OCI-LY7 (cell line): ENCODE measurements around the gene RPL27. TPM values are rescaled to one million over a fixed set of nuclear protein-coding genes. Genes with fewer than 3 reads are reported as not detected.

Experiments
- BruUV-seq: library from RNA; stranded (reverse); fragments of 400-500 nt; replicated peaks from 2 replicates; lab custom pipeline; 2021; lab: Mats Ljungman, UMichigan
- CTCF ChIA-PET: fragments of 300-600 bp; sonication (Branson Sonifier 250); formaldehyde crosslinking; loops from one replicate; lab custom pipeline; 2022; ENCODE audit warnings: antibody characterized with exemption; ENCODE audit not compliant: unreplicated experiment; lab: Charles Lee
- POLR2A ChIA-PET: fragments of 300-600 bp; sonication (Branson Sonifier 250); formaldehyde crosslinking; loops from one replicate; lab custom pipeline; 2022; ENCODE audit warnings: antibody characterized with exemption; lab: Charles Lee
- DNase-seq: peaks from one replicate; pipeline ENCODE4 v3.0.0-alpha.2; 2015; ENCODE audit warnings: low spot score
- H2AFZ ChIP-seq: fragments of 200-600 bp; sonication (generic), shearing (Covaris generic); 2 replicates; pipeline ENCODE4 v1.6.1; 2014; ENCODE audit warnings: mild to moderate bottlenecking, antibody characterized with exemption, low read length, moderate library complexity
- H3K27ac ChIP-seq: fragments of 200-600 bp; sonication (generic); 2 replicates; pipeline ENCODE4 v1.5.1; 2014; ENCODE audit warnings: mixed run types, low read depth, mild to moderate bottlenecking, moderate library complexity, low read length, inconsistent platforms; ENCODE audit not compliant: poor library complexity, severe bottlenecking
- H3K36me3 ChIP-seq: fragments of 200-600 bp; sonication (generic); 2 replicates; pipeline ENCODE4 v1.6.1; 2014; ENCODE audit warnings: mild to moderate bottlenecking, antibody characterized with exemption, low read length, moderate library complexity, mixed read lengths; ENCODE audit not compliant: insufficient read depth
- H3K4me1 ChIP-seq: fragments of 200-600 bp; sonication (generic); 2 replicates; pipeline ENCODE4 v1.5.1; 2014; ENCODE audit warnings: mild to moderate bottlenecking, low read length; ENCODE audit not compliant: insufficient read depth, poor library complexity, severe bottlenecking
- H3K4me2 ChIP-seq: fragments of 200-600 bp; sonication (generic); 2 replicates; pipeline ENCODE4 v1.6.1; 2014; ENCODE audit warnings: mild to moderate bottlenecking, low read length
- H3K4me3 ChIP-seq: fragments of 200-600 bp; sonication (generic); 2 replicates; pipeline ENCODE4 v1.5.1; 2014; ENCODE audit warnings: mild to moderate bottlenecking, low read depth, low read length; ENCODE audit not compliant: poor library complexity, severe bottlenecking
- H3K79me2 ChIP-seq: fragments of 200-600 bp; sonication (generic); 2 replicates; pipeline ENCODE4 v1.6.1; 2016; ENCODE audit warnings: low read depth, mild to moderate bottlenecking, low read length, moderate library complexity, mixed read lengths; ENCODE audit not compliant: insufficient read depth
- H3K9me2 ChIP-seq: fragments of 200-600 bp; sonication (generic); 2 replicates; pipeline ENCODE4 v1.6.1; 2016; ENCODE audit warnings: mild to moderate bottlenecking, low read length, mixed read lengths; ENCODE audit not compliant: insufficient read depth
- H3K9me3 ChIP-seq: fragments of 200-600 bp; sonication (generic); 2 replicates; pipeline ENCODE4 v1.6.1; 2014; ENCODE audit warnings: mild to moderate bottlenecking, mixed run types, low read length, mixed read lengths
- H4K20me1 ChIP-seq: fragments of 200-600 bp; sonication (generic); 2 replicates; pipeline ENCODE4 v1.6.1; 2014; ENCODE audit warnings: mild to moderate bottlenecking, antibody characterized with exemption, low read length, moderate library complexity, mixed read lengths; ENCODE audit not compliant: insufficient read depth
- CTCF ChIP-seq: fragments of 200-600 bp; sonication (generic); conservative IDR thresholded peaks from 2 replicates; pipeline ENCODE4 v1.5.1; 2014; ENCODE audit warnings: mild to moderate bottlenecking, antibody characterized with exemption, low read length, moderate library complexity, mixed read lengths
- EZH2phosphoT487 ChIP-seq: fragments of 200-600 bp; sonication (generic); IDR thresholded peaks from 2 replicates; pipeline ENCODE4 v1.6.1; 2018; ENCODE audit warnings: low read depth, borderline replicate concordance, mild to moderate bottlenecking, mixed run types, antibody characterized with exemption, low read length, moderate library complexity, mixed read lengths
- intact Hi-C: fragments of 100-400 bp; cut with micrococcal nuclease; formaldehyde crosslinking; loops from one replicate; pipeline ENCODE4 v1.10.0; 2022; ENCODE audit not compliant: unreplicated experiment
- total RNA-seq, 2 experiments: library from RNA; depleted of rRNA in 1 of 2; stranded (reverse); fragments of >200 nt in 1 of 2; shearing (Covaris generic) in 1 of 2; gene quantifications; 2 replicates each; pipeline ENCODE4 v1.2.3, GENCODE V29; 2014 to 2022

RPL27 gene
- total RNA-seq, 2 experiments from 2014 or later = 1,313 to 2,299 TPM

- Histone ChIP-seq H3K4me3 (no peak overlapping the region), H3K27ac (no peak overlapping the region), H4K20me1 (no peaks in the 10 kb centered on the region), H3K9me3 (no peaks in the 10 kb centered on the region), H3K4me2 (no peak overlapping the region), H3K4me1 (peaks cover 14% of the 10 kb centered on the region), H3K9me2 (no peaks in the 10 kb centered on the region), H3K36me3 (no peaks in the 10 kb centered on the region), H3K79me2 (no peaks in the 10 kb centered on the region), H2AFZ (no peak overlapping the region)
- POLR2A ChIA-PET = interaction anchor here (0.5 kb wide), 1 partner anchor 304 kb away, joined by 4 read pairs; no protein-coding TSS in a partner anchor
- intact Hi-C loops = no loop called here
- BruUV-seq = no TSS peak
- no peak for DNase-seq
- TF ChIP-seq CTCF = no peak
- no peak for TF ChIP-seq EZH2phosphoT487
- CTCF ChIA-PET = no interaction called here
Observed at GRCh38 chr17:43027091-43028032, 29.1 kb downstream of the RPL27 start.

GRCh38 chr17:43028221-43028861, 30.1 kb downstream of the RPL27 start:
- Histone ChIP-seq H3K4me1 (peaks cover 10% of the 10 kb centered on the region), H3K27ac (no peak overlapping the region), H3K9me3 (no peaks in the 10 kb centered on the region)

More at GRCh38 chr17:43028221-43028861, 30.1 kb downstream of the RPL27 start:
- H3K79me2 ChIP-seq = no peaks in the 10 kb centered on the region
- no peak for DNase-seq
- H3K9me2 ChIP-seq = no peaks in the 10 kb centered on the region
- no peak overlapping the region for H2AFZ ChIP-seq
- H3K36me3 ChIP-seq = no peaks in the 10 kb centered on the region
- H4K20me1 ChIP-seq = no peaks in the 10 kb centered on the region
- no peak overlapping the region for H3K4me2 ChIP-seq
- BruUV-seq = no TSS peak
- ChIA-PET CTCF (no interaction called here), POLR2A (interaction anchor here (0.6 kb wide), 1 partner anchor 280 kb away, joined by 4 read pairs; no protein-coding TSS in a partner anchor)
- intact Hi-C loops = no loop called here
- no peak overlapping the region for H3K4me3 ChIP-seq
- no peak for TF ChIP-seq CTCF
- TF ChIP-seq EZH2phosphoT487 = no peak
